Adrenal gland (tissue), 5 donors: ENCODE data around the gene TIGD3.

Experiments used
- POLR2A ChIP-seq, 2 donors: fragments of 450-650 bp; IDR thresholded peaks; one replicate each; pipeline ENCODE4 v1.6.1; 2017; ENCODE audit warnings: antibody characterized with exemption in 2 of 2, mild to moderate bottlenecking in 2 of 2, moderate library complexity in 1 of 2
- TF ChIP-seq, protein P1 (sequence below), 6 experiments: fragments of 450-650 bp in 4 of 6; fragments of 200-600 bp in 2 of 6; sonication (generic) in 1 of 6; IDR thresholded peaks; 1 replicate in 5 of 6; 2 replicates in 1 of 6; pipeline versions ENCODE4 v1.5.1 to v1.8.0; 2016 to 2021; ENCODE audit warnings: antibody characterized with exemption in 6 of 6, mild to moderate bottlenecking in 2 of 6, moderate library complexity in 1 of 6
- donor health status: DM: no; HTN: no; CAD: no.

DNA sequence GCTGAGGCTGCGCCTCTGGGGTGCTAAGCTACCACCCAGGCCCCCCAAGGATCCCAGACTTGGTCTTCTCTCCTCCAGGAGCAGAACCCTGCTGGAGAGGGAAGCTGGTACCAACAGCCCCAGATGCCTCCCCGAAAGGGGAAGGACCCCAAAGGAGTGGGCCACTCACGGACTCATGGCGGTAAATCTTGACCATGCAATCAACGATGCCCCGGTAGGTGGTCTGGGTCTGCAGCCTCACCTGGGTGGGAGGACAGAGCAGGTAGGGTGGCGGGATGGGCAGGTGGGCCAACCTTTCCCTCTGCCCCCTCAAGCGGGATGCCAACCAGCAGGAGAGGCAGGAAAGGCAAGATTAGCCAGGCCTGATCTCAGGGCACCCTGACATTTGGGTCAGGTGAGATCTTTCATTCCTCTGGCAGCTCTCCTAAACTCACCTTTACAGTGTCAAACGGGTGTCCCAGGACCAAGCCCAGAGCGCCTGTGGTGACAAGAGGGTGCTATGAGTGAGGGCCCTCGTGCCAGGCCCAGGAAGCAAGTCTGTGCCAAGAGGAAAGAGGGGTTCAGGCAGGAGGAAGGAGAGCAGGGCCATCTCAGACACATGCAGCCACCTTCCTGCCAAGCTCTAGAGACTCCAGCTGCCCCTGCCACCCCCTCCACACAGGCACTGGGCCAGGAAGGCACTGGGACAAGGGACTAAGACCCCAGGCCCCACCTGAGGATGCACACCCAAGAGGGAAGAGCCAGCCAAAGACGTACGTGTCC, 25.3 kb downstream of the TIGD3 start:
- TF ChIP-seq, protein P1, sequence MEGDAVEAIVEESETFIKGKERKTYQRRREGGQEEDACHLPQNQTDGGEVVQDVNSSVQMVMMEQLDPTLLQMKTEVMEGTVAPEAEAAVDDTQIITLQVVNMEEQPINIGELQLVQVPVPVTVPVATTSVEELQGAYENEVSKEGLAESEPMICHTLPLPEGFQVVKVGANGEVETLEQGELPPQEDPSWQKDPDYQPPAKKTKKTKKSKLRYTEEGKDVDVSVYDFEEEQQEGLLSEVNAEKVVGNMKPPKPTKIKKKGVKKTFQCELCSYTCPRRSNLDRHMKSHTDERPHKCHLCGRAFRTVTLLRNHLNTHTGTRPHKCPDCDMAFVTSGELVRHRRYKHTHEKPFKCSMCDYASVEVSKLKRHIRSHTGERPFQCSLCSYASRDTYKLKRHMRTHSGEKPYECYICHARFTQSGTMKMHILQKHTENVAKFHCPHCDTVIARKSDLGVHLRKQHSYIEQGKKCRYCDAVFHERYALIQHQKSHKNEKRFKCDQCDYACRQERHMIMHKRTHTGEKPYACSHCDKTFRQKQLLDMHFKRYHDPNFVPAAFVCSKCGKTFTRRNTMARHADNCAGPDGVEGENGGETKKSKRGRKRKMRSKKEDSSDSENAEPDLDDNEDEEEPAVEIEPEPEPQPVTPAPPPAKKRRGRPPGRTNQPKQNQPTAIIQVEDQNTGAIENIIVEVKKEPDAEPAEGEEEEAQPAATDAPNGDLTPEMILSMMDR (IDR thresholded peaks at IDR 0.05), result no peak
- no peak for TF ChIP-seq POLR2A (IDR thresholded peaks at IDR 0.05)
